Measurements from ENCODE around the gene PDGFRA.

DNA sequence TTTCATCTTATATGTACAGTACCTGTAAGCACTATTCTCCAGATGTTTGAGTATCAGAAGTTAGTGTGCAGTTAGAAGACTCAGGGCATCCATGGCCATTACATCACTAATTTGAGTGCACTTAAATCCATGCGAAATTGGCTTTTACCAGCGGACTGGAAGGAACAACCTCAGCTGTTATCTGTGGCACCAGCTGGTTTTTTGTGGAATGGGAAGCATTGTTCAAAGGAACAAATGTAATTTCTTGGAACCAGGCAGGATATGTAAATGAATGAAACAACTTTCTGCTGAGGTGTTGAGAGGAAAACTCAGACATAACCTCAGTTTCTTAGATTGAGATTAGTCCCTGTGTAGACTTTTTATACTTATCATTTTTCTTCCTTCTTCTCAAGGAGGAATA lies 60.2 kb downstream of the PDGFRA start:
- no peak for TF ChIP-seq POLR2A (IDR thresholded peaks at IDR 0.05)
- TF ChIP-seq, protein P1, sequence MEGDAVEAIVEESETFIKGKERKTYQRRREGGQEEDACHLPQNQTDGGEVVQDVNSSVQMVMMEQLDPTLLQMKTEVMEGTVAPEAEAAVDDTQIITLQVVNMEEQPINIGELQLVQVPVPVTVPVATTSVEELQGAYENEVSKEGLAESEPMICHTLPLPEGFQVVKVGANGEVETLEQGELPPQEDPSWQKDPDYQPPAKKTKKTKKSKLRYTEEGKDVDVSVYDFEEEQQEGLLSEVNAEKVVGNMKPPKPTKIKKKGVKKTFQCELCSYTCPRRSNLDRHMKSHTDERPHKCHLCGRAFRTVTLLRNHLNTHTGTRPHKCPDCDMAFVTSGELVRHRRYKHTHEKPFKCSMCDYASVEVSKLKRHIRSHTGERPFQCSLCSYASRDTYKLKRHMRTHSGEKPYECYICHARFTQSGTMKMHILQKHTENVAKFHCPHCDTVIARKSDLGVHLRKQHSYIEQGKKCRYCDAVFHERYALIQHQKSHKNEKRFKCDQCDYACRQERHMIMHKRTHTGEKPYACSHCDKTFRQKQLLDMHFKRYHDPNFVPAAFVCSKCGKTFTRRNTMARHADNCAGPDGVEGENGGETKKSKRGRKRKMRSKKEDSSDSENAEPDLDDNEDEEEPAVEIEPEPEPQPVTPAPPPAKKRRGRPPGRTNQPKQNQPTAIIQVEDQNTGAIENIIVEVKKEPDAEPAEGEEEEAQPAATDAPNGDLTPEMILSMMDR (IDR thresholded peaks at IDR 0.05) = no peak
- no peak for TF ChIP-seq POLR2AphosphoS5 (IDR thresholded peaks at IDR 0.05)
- TF ChIP-seq EP300 (IDR thresholded peaks at IDR 0.05) = no peak
